Lung microvascular endothelial cell (primary cell): Measurements from ENCODE around the gene ABL1. TPM values are rescaled to one million over a fixed set of nuclear protein-coding genes. Genes with fewer than 3 reads are reported as not detected.
A peak's percentile ranks its signal among the peaks of the same experiment; 100 is the strongest.

Source experiments
- DNase-seq, 2 donors: peaks; one replicate each; pipeline versions ENCODE4 v3.0.0 to v3.0.0-alpha.2; 2010; ENCODE audit warnings: low read depth in 2 of 2
- total RNA-seq: library from RNA; depleted of rRNA; stranded (reverse); fragments of >200 nt; gene quantifications from 2 replicates; pipeline ENCODE4 v1.2.1, GENCODE V29; 2014

The ABL1 gene
- total RNA-seq, 1 donor from 2014 or later: 20.4 TPM

- no peak for DNase-seq
Observed at GRCh38 chr9:130849356-130849755, 14.3 kb downstream of the ABL1 start.

DNA sequence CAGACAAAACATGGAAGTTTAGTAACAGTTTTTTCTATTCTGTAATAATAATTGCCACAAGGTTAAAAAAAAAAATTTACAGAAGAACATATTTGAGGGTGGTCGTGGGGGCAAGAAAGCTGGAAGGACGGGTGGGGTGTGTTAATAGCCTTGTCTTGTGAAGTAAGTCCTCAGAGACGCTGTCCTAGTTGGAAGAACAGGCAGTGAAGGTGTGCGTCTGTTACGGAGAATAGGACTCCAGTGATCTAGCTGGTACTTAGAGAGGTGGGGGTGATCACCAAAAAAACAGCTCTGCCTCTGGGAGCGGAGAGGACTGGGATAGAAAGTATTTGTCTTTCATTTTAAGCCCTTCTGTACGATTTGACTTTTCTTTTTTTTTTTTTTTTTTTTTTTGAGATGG lies 17.7 kb downstream of the ABL1 start:
- DNase-seq: no peak

DNA sequence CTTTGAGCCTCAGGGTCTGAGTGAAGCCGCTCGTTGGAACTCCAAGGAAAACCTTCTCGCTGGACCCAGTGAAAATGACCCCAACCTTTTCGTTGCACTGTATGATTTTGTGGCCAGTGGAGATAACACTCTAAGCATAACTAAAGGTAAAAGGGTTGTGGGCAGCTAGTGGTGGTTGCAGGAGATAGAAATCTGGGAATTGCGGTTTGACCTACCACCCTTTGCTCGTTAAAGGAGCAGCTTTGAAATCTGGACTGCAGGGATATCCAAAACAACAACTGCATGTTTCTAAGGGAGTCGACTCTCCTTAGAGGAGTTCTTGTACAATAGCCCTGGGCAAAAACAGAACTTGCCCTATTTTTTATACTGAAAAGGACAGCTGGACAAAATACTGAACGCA lies 19.0 kb downstream of the ABL1 start:
- no peak for DNase-seq

DNA sequence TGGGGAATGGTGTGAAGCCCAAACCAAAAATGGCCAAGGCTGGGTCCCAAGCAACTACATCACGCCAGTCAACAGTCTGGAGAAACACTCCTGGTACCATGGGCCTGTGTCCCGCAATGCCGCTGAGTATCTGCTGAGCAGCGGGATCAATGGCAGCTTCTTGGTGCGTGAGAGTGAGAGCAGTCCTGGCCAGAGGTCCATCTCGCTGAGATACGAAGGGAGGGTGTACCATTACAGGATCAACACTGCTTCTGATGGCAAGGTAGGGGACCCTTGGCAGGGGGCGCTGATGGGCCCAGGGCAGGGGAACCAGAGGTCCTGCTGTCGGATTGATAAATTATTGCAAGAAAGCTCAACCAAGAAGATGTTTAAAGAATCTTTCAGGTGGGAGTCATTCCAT lies 19.8 kb downstream of the ABL1 start:
- no peak for DNase-seq

DNA sequence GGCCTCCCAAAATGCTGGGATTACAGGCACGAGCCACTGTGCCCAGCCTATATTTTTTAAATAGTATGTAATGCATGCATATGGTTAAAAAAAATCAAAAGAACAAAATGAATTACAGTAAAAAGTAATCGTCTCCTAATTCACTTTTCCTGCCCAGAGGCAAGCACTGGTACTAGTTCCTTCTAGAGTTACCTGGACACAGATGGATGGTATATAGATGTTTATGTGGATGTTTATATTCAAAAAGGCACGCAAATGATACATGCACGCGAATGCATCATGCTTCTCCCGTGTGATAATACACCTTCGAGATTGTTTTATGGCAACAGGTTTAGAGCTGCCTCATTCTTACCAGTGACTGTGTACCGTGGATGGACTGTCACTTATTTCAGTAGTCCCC lies 21.4 kb downstream of the ABL1 start:
- DNase-seq: no peak

- peak in 1 of 2 donors; percentile 73 for DNase-seq
Observed at GRCh38 chr9:130857864-130858738, 23.0 kb downstream of the ABL1 start.

DNA sequence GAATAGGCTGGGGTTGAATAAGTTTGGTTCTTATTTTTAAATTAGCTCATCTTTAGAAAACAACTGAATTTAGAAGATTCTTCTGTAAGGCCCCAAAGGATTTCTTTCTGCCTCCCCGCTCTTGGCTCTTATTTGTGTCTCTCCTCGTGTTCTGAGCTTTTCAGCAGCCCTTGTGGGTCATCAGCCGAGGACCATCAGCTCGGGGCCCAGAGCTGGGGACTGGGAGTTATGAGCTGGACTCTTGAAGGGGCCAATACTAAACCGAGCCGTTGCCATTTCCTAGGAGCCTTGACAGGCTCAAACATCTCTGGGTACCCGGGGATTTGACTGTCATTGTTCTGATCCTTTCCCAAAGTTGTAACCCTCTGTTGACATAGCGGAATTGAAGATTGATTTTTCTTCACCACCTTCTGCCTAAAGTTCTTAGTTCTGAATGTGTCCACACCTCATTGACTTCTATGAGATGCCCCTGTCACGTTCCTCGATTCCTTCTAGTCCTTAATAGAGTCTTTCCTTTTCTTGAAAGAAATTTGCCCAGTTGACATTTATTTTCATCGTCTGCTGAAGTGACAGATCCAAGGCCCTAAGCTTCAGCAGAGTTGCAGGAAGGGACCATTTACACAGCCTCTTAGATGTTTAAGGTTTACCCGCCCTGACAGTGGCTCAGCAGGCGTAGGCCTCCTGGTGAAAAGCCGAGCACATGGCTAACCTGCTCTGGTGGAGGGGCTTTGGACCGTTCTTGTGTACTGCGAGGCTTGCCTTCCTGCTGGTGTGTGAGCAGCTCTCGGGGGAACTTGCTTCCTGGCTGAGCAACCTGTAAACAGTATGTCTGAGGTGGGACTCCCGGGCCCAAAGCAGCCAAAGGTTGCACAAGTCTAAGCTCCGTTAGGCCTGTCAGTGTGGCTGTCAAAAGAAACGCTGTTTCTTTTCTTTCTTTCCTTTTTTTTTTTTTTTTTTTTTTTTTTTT lies 24.0 kb downstream of the ABL1 start:
- no peak for DNase-seq

GRCh38 chr9:130860458-130861316 lies 25.6 kb downstream of the ABL1 start:
- DNase-seq: peak; percentile 91 to 96

GRCh38 chr9:130861372-130862180 lies 26.5 kb downstream of the ABL1 start:
- DNase-seq: no peak

DNA sequence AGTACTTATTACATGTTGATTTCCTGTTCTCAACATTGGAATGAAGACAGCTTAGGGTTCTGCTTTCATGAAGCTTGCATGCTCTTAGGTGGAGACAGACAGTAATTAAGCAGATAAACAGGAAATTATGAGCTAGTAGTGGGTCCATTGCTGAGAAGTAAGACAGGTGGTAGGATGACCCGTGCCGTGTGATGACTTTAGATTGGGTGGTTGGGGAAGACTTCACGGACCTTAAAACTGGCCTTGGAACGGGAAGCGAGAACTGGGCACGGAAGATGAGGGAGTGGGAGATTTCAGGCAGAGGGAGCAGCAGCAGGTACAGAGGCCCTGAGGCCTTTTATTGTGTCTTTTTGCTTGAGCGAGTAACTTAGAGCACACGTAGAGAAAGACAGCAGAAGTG lies 27.2 kb downstream of the ABL1 start:
- DNase-seq: no peak

- DNase-seq: no peak
Observed at GRCh38 chr9:130862747-130863146, 27.7 kb downstream of the ABL1 start.

DNA sequence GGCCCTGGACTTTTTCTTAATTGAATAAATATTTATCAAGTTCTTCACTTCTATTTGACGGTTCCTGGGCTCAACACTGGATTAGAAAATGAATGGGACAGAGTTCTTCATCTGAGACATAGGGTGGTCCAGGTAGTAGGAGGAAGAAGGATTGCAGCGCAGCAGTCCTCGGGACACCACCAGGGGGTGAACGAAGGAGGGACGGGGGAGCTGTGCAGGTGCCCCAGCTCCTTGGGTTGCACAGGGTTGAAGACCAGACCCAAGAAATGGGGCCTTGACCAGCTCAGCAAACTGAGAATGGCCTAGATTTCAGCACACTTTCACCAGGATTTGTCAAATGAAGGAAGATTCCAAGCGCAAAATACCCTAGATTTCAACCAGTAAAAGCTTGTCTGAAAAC lies 29.5 kb downstream of the ABL1 start:
- no peak for DNase-seq

- no peak for DNase-seq
Observed at GRCh38 chr9:130865921-130866320, 30.9 kb downstream of the ABL1 start.

GRCh38 chr9:130866474-130866965 lies 31.5 kb downstream of the ABL1 start:
- peak; percentile 73 to 77 for DNase-seq

GRCh38 chr9:130867556-130867955 lies 32.5 kb downstream of the ABL1 start:
- DNase-seq: no peak

DNA sequence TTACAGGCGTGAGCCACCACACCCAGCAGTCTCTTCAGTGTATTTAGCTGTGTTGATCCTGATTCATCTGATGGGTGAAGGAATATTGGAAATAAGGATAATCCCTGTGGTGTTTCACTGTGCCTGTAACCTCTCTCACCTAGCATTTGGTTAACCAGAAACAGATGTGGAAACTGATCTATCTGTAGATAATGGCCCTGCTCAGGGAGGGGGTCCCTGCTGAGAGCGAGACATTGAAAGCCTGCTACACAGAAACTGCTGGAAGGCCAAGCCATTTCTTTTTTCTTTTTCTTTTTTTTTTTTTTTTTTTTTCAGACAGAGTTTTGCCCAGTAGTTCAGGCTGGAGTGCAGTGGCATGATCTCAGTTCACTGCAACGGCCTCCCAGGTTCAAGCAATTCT lies 33.2 kb downstream of the ABL1 start:
- DNase-seq: no peak

- peak; percentile 29 to 86 for DNase-seq
Observed at GRCh38 chr9:130869250-130869649, 34.2 kb downstream of the ABL1 start.

- no peak for DNase-seq
Observed at GRCh38 chr9:130870491-130871381, 35.7 kb downstream of the ABL1 start.

DNA sequence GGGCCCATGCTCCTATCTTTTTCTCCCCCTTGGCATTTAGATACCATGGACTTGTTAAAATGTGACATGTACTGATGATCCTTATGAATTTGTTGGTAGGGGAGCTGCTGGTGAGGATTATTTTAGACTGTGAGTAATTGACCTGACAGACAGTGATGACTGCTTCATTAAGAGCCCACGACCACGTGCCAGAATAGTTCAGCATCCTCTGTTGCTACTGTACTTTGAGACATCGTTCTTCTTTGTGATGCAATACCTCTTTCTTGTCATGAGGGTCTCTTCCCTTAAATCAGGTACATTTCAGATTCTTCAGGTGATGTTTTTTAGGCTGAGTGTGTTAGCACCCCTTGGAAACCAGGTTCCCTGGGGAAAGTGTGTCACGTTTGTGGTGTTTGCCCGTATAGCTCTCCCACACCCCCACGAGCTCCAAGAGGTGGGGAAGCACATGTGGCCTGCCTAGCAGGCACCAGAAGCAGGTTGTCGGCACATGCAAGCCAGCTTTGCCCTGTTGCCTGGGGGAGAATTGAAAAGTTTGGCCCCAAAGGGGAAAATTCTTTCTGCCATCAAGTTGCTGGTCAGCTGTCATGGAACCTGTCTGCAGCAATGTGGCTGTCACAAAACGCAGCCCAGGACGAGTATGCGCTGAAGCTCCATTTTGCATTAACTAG lies 36.5 kb downstream of the ABL1 start:
- no peak for DNase-seq
